GM19351 (cell line): ENCODE results near the gene MYLK4.
A peak's percentile ranks its signal among the peaks of the same experiment; 100 is the strongest.
"Not testable (repeated sequence)": the region's sequence is repeated elsewhere in the genome, so short reads cannot be mapped to it uniquely, and the experiment has no call there.

Experiments
- ATAC-seq: cut with Tn5 transposase; IDR thresholded peaks from one replicate; pipeline ENCODE4 v1.9.1; 2021; ENCODE audit warnings: mild to moderate bottlenecking, moderate library complexity; ENCODE audit not compliant: unreplicated experiment

Gene MYLK4

DNA sequence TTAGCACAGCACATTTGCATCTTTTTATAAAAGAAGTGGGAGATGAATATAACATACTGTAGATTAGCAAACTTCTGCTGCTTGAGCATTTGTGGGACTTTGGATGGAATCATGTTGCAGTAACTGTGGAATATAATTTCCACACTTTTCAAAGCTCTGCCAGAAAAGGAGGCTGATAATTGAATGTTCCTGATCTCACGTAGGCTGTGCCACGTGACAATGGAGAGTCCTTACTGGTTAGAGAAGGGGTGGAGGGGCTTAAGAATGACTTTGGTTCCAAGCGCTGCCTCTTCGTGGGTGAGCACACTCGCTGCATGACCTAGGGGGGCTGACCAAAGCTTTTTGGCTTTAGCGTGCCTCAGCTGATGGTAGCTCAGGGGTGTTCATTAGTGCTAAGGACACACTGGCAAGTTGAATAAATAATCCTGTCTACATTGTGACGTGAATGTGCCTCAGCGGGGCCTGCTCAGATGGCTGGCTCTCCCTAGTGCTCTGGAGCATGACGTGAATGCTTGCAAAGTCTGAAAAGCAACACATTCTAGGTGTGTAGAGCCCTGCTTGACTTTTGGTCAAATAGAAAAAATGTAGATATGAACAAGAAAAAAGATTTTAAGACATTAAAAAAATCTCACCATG lies 29.5 kb upstream of the MYLK4 start:
- no peak for ATAC-seq

DNA sequence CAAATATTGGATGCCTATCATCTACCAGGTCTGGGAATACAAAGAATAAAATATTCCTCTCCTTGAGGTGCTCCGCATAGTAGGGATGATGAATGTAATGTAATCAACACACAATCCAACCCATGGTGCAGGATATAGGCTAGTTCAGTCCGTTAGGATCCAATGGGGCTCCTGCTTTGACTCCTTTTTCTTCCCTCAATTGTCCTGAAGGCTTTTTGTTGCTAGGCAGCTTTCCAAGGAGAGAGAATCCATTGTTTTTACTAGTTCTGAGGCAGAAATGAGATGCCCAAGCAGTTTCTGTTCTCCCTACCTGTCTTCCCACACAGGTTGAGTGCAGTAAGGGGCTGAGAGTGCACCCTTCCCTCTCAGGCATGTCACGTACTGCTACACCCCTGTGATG lies 26.5 kb upstream of the MYLK4 start:
- ATAC-seq = no peak

DNA sequence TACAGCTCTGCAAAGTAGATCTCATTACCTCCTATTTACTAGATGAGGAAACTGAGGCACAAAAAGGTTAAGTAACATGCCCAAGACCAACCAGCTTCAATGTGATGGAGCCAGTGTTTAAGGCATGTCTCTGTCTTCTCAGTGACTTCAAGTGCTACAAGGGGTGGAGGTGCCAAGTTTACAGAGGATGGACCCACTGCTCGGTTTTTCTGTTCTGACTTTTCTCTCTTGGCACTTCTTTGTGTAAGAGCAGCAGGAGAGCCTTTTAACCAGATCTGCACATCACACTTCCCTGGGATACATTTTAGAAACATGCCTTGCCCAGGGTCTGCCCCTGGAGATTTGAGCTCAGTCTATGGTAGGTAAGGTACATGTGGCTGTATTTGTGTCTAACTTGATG lies 24.3 kb upstream of the MYLK4 start:
- ATAC-seq = no peak

DNA sequence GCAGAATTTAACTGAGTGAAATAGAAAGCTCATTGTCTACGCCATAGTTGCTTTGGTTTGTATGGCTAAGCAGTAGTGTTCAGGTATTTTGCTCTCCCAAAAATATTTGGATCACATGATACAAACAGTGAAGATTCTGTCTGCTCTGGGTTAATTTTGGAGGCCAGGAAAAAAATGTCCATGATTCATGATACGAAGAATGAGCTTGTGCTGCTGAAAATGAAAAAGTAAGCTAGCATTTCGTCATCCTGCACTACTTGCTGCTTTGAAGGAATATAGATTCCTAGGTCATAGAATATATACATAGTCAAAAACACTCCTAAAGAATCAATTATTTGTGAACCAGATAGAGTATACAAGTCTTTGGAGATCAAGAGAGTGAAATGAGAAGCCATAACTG lies 22.7 kb upstream of the MYLK4 start:
- no peak for ATAC-seq

DNA sequence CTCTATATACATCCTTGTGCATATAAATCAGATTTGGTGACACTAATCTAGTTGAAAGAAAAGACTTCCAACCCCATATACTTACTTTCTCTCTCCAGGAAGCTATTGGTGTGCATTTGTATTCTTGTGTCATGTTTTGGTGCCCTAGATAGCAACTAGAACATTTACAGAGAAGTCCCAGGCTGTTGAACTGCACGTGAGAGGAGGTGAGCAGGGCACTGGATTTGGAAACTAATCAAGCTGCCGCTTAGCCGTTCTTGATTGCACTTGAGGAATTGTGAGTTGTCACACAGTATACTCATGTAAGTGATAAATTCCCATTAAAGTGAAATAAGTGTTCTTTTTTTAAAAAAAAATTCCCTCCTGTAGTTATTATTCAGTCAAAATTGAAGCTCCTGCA lies 22.1 kb upstream of the MYLK4 start:
- no peak for ATAC-seq

DNA sequence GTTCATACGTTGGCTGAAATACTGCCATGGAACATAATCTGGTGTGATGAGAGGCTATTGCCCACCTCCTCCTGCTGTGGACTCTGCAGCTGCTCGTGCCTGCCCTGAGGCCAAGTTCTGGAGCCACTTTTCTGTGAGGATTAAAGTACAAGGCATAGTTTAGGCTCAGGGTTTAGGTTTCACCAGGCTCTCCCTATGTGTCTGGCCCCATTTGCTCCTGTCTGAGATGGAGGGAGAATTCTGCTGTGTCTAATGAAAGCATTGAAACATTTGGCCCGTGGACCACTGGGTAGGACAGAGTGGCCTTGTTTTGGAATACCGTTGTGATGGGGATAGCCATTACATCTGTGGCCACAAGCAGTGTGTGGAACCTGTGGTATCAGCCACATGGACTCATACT lies 20.4 kb upstream of the MYLK4 start:
- no peak for ATAC-seq

DNA sequence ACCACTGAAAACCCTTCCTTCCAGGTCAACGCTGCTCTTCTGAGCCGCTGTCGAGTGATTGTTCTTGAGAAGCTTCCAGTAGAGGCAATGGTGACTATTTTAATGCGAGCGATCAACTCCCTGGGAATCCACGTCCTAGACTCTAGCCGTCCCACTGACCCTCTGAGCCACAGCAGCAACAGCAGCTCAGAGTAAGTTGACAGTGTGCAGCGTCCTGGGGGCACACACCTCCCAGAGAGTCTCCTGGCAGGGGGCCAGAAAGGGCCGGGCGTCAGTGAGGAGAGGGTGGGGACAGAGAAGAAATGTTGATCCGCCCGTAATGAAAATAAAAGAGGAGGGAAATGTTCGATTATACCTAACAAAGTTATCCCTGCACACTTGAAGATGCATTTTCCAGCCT lies 19.4 kb upstream of the MYLK4 start:
- ATAC-seq = no peak

DNA sequence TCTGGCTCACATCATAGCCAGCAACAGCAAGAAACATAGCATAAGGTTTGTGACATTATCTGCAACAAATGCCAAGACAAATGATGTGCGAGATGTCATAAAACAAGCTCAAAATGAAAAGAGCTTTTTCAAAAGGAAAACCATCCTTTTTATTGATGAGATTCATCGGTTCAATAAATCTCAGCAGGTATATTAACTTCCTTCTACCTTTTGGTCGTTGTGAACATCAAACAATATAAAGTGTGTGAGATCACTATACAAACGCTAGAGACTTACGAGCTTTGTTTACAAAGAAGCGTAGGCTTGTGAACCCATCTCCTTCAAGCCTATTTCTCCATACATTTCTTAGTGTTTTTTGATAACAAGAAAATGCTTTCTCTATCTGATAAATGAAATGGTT lies 18.0 kb upstream of the MYLK4 start:
- no peak for ATAC-seq

DNA sequence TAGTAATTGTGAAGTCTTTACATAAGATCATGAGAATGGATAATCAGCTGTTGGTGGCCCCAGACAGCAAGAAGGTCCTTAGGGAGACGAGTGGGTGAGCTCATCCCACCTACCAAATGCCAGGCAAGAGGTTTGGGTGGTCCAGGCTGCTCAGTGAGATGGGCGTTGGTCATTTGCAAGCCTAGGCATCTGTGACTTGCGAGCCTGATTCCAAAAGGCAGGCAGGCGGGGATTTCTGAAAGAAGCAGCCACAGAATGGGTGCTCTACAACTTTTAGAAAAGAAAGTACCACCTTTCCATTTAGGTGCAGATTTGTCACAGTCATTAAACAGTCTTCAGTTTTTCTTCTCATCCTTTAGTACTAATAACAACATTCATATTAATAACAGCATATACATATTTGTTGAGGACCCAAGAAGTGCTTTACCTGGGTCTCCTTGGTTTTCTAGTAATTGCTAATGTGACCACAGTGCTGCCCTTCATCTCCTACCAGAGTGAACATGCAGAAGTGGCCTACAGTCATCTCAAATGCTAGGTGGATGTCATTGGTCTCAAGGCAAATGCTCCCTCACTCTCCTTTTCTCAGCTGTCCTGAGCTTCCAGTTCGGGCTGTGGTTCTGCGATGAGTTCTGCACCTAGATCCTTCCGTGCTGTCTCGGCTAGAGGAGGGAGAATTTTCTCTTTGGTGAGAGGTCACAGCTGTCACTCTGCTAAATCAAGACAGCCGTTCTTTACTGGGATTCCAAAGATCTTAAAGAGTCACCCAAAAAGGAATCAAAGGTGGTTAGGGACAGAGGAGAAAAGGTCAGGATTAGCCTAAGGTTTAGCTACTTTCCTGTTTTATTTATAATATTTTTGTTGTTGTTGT lies 17.2 kb upstream of the MYLK4 start:
- ATAC-seq = no peak

DNA sequence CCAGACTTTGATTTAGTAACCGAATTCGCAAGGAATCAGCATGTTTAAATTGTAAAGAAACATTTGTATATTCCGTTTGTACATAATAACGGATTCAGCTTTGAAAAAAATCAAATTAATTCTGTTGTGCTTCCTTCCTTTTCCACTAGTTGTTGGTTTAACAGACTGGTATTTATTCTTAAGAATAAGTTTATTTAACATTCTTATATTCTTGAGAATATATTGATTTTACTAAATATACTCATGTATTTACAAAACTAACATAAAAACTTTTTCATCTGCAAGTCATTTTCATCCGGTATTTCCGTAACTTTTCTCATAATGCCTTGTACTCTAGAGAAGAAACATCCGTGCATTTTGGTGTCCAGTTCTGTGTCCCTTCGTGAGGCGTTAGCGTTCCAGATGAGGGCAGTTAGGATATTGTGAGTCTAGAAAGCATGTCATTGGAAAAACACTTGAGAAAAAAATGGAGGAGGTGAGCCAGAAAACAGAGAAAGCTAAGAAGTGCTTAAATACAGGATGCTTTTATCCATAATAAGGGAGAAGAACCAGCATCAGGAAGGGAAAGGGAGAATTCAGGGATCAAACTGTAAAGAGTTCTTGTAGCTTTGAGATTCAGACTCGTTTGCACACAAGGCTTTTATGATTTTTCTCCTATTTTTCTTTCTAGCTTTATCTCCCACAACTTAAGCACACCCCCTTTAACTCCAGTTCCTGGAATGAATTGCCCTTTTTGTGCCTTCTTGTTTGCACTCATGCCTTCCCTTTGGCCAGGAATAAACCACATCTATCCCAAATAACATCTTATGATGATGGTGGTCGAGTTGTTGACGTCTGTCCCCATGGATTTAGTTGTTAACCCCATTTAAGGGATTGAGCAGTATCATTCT lies 16.3 kb upstream of the MYLK4 start:
- no peak for ATAC-seq

DNA sequence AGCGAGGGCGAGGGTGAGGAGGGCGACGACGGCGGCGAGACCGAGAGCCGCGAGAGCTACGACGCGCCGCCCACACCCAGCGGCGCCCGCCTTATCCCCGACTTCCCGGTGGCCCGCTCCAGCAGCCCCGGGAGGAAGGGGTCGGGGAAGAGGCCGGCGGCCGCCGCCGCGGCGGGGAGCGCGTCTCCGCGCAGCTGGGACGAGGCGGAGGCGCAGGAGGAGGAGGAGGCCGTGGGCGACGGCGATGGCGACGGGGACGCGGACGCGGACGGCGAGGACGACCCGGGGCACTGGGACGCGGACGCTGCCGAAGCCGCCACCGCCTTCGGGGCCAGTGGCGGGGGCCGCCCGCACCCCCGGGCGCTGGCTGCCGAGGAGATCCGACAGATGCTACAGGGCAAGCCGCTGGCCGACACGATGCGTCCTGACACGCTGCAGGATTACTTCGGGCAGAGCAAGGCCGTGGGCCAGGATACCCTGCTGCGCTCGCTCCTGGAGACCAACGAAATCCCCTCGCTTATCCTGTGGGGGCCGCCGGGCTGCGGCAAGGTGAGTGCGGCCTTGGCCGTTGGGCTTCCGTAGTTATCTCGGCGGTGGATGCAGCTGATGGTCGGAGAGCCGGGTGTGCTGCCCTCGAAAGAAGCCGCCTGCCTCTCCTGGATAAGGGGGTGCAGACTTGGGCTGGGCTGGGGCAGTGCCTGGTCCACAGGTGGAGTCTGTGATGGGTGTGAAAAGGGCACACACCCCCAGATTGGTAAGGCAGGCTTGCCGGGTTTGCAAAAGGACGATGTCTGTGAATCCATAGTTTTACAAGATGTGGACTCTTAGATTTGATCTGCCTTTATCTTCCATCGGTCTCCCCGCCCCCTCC lies 15.4 kb upstream of the MYLK4 start:
- ATAC-seq = peak; percentile 9

DNA sequence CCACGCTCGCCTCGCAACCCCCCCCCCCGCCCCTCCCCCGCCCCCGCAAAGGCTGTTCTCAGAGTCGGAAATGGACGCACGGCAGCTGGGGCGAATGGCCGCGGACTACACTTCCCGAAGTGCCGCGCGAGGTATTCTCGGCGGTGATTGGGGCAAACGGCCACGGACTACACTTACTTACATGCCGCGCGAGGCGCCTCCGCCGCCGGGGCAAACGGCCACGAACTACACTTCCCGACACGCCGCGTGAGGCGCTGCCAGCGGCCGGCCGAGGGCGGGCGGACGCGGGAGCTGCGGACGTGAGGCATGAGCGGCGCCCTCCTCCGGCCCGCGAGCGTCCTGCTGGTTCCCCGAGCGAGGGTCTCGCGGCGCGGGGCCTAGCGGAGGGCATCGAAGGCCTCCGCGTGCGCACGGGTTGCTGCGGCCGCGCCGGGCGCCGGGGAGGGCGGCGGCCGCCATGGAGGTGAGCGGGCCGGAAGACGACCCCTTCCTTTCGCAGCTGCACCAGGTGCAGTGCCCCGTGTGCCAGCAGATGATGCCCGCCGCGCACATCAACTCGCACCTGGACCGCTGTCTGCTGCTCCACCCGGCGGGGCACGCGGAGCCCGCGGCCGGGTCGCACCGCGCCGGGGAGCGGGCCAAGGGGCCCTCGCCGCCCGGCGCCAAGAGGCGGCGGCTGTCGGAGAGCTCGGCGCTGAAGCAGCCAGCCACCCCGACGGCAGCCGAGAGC lies 14.6 kb upstream of the MYLK4 start, which contains the start of gene WRNIP1:
Gene WRNIP1, plus strand, starts transcription at position 228 of the 730 bp plus-strand sequence. Its CDS starts 230 bp downstream, at position 458.
- ATAC-seq = peak; percentile 81

DNA sequence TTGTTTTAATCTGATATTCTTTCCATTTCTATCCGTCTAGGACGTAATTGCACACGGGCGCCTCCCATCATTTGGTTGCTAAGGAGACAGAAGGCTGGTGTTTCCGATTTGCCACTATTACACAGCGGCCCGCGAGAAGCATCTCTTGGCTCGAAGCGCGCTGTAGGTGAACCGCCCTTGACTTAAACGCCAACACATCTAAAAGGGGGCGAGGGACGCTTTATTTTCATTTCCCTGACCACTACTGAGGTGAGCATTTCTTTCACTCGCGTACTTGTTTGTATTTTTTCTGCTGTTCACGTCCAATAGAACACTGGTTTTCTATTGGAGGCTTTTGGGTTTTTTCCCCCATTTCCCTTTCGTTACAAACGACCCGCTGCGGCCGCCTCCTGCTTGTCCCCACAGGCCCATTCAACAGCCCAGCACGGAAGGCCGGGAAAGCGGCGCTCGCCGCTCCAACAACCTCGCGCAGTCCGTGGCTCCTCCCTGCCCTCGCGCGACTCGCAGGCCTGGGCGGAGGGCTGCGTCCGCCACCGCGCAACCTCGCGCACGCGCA lies 14.0 kb upstream of the MYLK4 start:
- peak; percentile 58 for ATAC-seq

DNA sequence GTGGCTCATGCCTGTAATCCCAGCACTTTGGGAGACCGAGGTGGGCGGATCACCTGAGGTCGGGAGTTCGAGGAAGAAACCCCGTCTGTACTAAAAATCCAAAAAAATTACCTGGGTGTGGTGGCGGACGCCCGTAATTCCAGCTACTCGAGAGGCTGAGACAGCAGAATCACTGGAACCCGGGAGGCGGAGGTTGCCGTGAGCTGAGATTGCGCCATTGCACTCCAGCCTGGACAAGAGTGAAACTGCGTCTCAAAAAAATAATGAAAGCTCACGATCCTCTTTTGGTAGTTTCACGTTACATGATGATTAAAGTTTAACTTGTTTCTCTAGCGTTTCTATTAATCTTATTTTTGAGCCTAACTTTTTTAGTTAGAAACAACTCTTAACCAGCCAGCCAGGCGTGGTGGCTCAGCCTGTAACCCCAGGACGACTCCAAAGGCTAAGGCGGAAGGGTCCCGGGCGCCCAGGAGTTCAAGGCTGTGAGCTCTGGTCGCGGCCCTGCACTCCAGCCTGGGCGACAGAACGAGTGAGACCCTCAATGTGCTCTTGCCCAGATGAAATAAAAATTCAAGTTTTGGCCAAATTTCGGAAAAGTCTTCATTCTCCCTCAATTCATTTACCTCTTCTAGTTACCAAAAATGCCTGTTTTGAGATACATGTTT lies 13.3 kb upstream of the MYLK4 start:
- ATAC-seq = no peak

DNA sequence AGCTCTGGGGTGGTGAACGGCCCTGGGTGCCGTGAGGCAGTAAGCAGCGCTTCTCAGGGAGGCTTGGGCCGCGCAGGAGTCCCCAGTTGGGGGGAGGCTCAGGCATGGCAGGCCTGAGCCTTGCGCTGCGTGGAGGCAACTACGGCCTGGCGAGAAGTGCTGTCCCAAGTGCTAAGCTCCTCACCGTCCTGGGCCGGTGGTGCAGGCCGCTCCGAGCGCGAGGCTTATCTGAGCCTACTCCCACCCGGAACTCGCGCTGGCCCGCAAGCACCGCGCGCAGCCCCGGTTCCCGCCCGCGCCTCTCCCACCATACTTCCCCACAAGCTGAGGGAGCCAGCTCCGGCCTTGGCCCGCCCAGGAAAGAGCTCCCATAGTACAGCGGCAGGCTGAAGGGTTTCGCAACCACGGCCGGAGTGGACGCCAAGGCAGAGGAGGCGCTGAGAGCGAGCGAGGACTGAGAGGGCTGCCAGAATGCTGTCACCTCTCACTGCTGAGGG lies 12.7 kb upstream of the MYLK4 start:
- no peak for ATAC-seq

DNA sequence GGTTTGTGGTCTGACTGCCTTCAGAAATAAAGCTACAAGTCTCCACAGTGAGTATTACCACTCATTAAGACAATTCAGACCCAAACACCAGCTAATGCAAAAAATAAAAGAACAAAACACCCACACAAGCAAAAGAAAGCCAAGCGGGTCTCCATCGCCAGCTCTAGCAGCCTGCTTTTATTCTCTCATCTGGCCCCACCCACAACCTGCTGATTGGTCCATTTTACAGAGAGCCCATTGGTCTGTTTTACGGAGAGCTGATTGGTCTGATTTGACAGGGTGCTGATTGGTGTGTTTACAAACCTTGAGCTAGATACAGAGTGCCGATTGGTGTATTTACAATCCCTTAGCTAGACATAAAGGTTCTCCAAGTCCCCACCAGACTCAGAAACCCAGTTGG lies 12.1 kb upstream of the MYLK4 start:
- not testable (repeated sequence) for ATAC-seq

DNA sequence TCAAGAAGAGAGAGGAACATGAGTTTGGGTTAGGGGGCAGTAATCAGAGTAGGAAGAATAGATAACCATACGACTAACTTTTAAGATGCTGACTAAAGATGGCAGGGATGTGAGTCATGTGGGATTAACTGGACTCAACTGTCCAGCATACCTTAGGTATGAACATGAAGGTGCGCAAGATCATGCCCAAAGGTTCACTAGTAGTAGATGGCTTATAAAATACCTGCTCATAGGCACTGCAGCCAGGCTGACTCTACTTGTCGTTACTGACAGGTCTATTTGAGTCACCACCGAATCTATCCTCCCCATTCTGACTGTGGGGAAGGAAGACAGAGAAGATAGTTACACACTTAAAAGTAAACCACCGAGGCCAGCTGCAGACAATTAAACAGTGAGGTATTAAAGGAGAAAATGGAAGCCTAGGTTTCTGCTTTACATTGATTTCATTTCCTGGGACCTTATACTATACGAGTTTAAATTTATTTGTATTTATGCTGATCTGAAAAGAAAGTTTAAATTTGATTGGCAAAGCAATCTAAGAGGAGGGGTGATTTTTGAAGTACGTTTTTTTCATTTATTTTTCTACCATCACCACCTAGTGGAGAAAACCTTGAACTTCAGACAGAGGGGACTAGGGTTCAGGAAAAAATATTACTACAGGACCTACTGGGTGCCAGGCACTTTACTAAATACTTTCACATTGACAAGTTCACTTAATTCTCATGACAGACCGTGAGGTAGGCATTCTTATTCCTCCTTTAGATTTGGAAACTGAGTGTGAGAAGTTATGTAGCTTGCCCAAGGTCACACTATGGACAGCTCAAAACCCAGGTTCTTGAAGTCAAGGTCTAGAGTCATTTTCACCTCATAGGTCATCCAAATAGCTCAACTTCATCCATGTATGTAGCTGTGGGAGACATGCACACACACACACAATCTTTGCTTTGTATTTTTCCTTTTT lies 10.4 kb upstream of the MYLK4 start:
- ATAC-seq = no peak

DNA sequence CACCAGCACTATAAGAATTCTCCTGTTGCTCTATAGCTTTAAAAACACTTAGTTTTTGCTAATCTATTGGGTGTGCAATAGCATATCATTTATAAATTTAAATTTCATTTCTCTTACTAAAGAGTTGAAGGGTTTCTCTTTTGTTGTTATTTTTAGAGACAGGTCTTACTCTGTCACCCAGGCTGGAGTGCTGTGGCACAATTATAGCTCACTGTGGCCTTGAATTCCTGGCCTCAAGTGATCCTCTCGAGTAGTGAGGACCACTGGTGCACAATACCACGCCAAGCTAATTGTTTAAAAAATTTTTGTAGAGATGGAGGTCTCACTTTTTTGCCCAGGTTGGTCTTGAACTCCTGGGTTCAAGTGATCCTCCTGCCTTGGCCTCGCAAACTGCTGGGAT lies 8.3 kb upstream of the MYLK4 start:
- ATAC-seq = no peak
